ENCODE results near the gene GPRC5B. TPM values are rescaled to one million over a fixed set of nuclear protein-coding genes. Genes with fewer than 3 reads are reported as not detected.

The GPRC5B gene
- total RNA-seq, 2 experiments from 2014 or later, result 0.09 TPM; not detected in 1

- H3K9me3 Mint-ChIP-seq, result peaks cover 2% of the 10 kb centered on the region
- peaks cover 39% of the 10 kb centered on the region for H3K27me3 Mint-ChIP-seq
- H3K4me3 Mint-ChIP-seq, result peak overlapping the region; percentile 86
- ATAC-seq (ENCODE audit: low read depth) (peak; percentile 43), DNase-seq (peak; percentile 84)
- POLR2A ChIA-PET, result no interaction called here
- H3K27ac Mint-ChIP-seq, result no peak overlapping the region
- no peaks in the 10 kb centered on the region for H3K36me3 Mint-ChIP-seq
- peaks cover 16% of the 10 kb centered on the region for H3K4me1 Mint-ChIP-seq
These were observed 1.7 kb upstream of the GPRC5B start for GRCh38 chr16:19886073-19886941.

GRCh38 chr16:19885451-19886072 lies 914 bp upstream of the GPRC5B start:
- peak overlapping the region; percentile 86 for H3K4me3 Mint-ChIP-seq
- no peaks in the 10 kb centered on the region for H3K9me3 Mint-ChIP-seq
- POLR2A ChIA-PET, result no interaction called here
- H3K36me3 Mint-ChIP-seq, result no peaks in the 10 kb centered on the region
- peak overlapping the region; percentile 46 for H3K27ac Mint-ChIP-seq
- ATAC-seq (ENCODE audit: low read depth) (no peak), DNase-seq (peak; percentile 48)
- peaks cover 44% of the 10 kb centered on the region for H3K27me3 Mint-ChIP-seq
- H3K4me1 Mint-ChIP-seq, result peaks cover 16% of the 10 kb centered on the region

- DNase-seq (no peak), ATAC-seq (ENCODE audit: low read depth) (no peak)
- H3K9me3 Mint-ChIP-seq, result no peaks in the 10 kb centered on the region
- peak overlapping the region; percentile 53 for H3K4me3 Mint-ChIP-seq
- peaks cover 44% of the 10 kb centered on the region for H3K27me3 Mint-ChIP-seq
- H3K27ac Mint-ChIP-seq, result no peak overlapping the region
- peaks cover 16% of the 10 kb centered on the region for H3K4me1 Mint-ChIP-seq
- POLR2A ChIA-PET, result no interaction called here
- H3K36me3 Mint-ChIP-seq, result no peaks in the 10 kb centered on the region
These were observed 622 bp downstream of the GPRC5B start for GRCh38 chr16:19883966-19884485.

GRCh38 chr16:19883296-19883965 lies 1.2 kb downstream of the GPRC5B start:
- H3K27me3 Mint-ChIP-seq, result peaks cover 44% of the 10 kb centered on the region
- POLR2A ChIA-PET, result no interaction called here
- peak overlapping the region; percentile 18 for H3K27ac Mint-ChIP-seq
- H3K4me1 Mint-ChIP-seq, result peaks cover 16% of the 10 kb centered on the region
- H3K4me3 Mint-ChIP-seq, result no peak overlapping the region
- DNase-seq (no peak), ATAC-seq (ENCODE audit: low read depth) (no peak)
- no peaks in the 10 kb centered on the region for H3K9me3 Mint-ChIP-seq
- H3K36me3 Mint-ChIP-seq, result no peaks in the 10 kb centered on the region

DNA sequence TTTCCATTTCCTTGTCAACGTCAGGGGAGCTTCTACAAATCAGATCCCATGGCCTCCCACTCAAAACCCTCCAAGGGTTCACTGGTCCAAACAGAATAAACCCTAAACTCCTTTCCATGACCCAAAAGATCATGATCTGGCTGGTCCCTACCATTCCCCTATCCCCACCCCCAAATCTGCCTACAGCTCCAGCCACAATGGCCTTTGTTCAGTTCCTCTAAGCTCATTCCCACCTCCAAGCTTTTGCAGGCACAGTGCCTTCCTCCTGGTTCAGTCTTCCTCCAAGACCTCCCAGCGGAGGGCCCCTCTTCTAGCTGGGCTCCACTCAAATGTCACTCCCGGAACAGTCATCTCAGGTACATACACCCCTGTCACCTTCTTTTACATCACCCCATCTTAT lies 2.0 kb downstream of the GPRC5B start:
- no peak overlapping the region for H3K4me3 Mint-ChIP-seq
- no peak overlapping the region for H3K27ac Mint-ChIP-seq
- ATAC-seq (ENCODE audit: low read depth) (no peak), DNase-seq (no peak)
- H3K27me3 Mint-ChIP-seq, result peaks cover 44% of the 10 kb centered on the region
- POLR2A ChIA-PET, result no interaction called here
- H3K9me3 Mint-ChIP-seq, result no peaks in the 10 kb centered on the region
- H3K4me1 Mint-ChIP-seq, result peaks cover 16% of the 10 kb centered on the region
- H3K36me3 Mint-ChIP-seq, result no peaks in the 10 kb centered on the region

DNA sequence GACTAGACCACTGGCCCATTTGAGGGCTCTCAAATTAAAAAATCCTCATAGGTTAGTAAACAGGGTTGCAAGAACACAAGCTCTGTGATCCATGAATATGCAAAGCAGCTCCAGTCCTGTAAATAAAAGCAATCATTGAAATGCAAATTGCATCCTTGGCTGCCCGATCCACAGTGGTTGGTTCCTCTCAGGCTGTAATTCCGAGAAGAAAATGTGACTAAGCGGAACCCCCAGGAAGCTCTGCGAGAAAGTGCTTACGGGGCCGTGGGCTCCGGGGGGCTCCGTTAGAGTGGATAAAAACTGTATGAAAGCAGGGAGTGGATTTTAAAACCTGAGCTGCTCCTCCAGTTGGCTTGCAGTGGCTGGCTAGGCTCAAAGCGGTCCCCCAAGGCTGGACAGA lies 2.5 kb downstream of the GPRC5B start:
- H3K4me1 Mint-ChIP-seq, result peaks cover 16% of the 10 kb centered on the region
- H3K27me3 Mint-ChIP-seq, result peaks cover 44% of the 10 kb centered on the region
- DNase-seq (no peak), ATAC-seq (ENCODE audit: low read depth) (no peak)
- POLR2A ChIA-PET, result no interaction called here
- no peaks in the 10 kb centered on the region for H3K36me3 Mint-ChIP-seq
- no peak overlapping the region for H3K4me3 Mint-ChIP-seq
- no peak overlapping the region for H3K27ac Mint-ChIP-seq
- H3K9me3 Mint-ChIP-seq, result no peaks in the 10 kb centered on the region

DNA sequence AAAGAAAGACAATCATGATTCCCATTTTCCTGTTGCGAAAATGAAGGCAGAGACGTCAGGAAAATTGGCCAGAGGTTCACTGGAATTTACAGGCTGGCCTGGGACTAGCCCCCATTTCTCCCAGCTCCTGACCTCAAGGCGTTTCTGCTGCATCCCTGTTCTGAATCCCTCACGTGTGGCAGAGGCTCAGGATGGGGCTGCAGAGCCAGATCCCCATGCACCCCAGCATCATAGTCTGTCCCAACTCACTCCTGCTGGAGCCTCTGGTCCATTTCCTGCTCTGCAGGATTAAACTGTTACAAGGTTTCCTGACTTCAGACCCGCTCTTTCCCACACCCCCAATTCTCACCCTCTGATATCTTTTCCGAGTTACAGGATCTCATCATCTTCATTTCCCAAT lies 2.9 kb downstream of the GPRC5B start:
- no peaks in the 10 kb centered on the region for H3K9me3 Mint-ChIP-seq
- no peak overlapping the region for H3K4me3 Mint-ChIP-seq
- POLR2A ChIA-PET, result no interaction called here
- H3K27me3 Mint-ChIP-seq, result peaks cover 44% of the 10 kb centered on the region
- no peaks in the 10 kb centered on the region for H3K36me3 Mint-ChIP-seq
- peaks cover 16% of the 10 kb centered on the region for H3K4me1 Mint-ChIP-seq
- ATAC-seq (ENCODE audit: low read depth) (no peak), DNase-seq (no peak)
- no peak overlapping the region for H3K27ac Mint-ChIP-seq

DNA sequence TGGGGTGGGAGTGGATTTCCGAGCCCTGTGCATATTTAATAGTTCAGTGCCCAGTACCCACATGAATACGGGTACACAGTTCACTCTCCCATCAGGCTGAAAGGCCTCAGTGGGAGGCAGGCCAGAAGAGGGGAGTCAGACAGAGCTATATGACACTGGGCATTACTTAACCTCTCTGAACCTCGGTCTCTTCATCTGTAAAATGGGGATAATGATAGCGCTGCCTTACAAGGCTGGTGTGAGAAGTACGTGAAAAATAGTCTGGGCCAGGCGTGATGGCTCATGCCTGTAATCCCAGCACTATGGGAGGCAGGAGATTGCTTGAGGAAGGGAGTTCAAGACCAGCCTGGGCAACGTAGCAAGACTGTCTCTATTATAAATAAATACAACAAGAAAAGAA lies 3.6 kb downstream of the GPRC5B start:
- H3K27ac Mint-ChIP-seq, result no peak overlapping the region
- DNase-seq (no peak), ATAC-seq (ENCODE audit: low read depth) (no peak)
- no peaks in the 10 kb centered on the region for H3K9me3 Mint-ChIP-seq
- peaks cover 10% of the 10 kb centered on the region for H3K4me1 Mint-ChIP-seq
- no peak overlapping the region for H3K4me3 Mint-ChIP-seq
- H3K27me3 Mint-ChIP-seq, result peaks cover 41% of the 10 kb centered on the region
- POLR2A ChIA-PET, result no interaction called here
- H3K36me3 Mint-ChIP-seq, result no peaks in the 10 kb centered on the region

GRCh38 chr16:19879241-19879792 lies 5.3 kb downstream of the GPRC5B start:
- Mint-ChIP-seq H3K27ac (no peak overlapping the region), H3K4me1 (peaks cover under 1% of the 10 kb centered on the region), H3K27me3 (peaks cover 29% of the 10 kb centered on the region), H3K9me3 (no peaks in the 10 kb centered on the region), H3K36me3 (no peaks in the 10 kb centered on the region), H3K4me3 (no peak overlapping the region)
- ATAC-seq (ENCODE audit: low read depth) (no peak), DNase-seq (no peak)
- POLR2A ChIA-PET, result no interaction called here

- no peak for DNase-seq
- no peak overlapping the region for H3K27ac Mint-ChIP-seq
- ATAC-seq (ENCODE audit: low read depth), result no peak
- peaks cover 30% of the 10 kb centered on the region for H3K27me3 Mint-ChIP-seq
- H3K9me3 Mint-ChIP-seq, result no peaks in the 10 kb centered on the region
- peaks cover 2% of the 10 kb centered on the region for H3K4me1 Mint-ChIP-seq
- no peaks in the 10 kb centered on the region for H3K36me3 Mint-ChIP-seq
- POLR2A ChIA-PET, result no interaction called here
- H3K4me3 Mint-ChIP-seq, result no peak overlapping the region
These were observed 5.9 kb downstream of the GPRC5B start for GRCh38 chr16:19878757-19879156.

GRCh38 chr16:19876501-19877059 lies 8.1 kb downstream of the GPRC5B start:
- peaks cover 11% of the 10 kb centered on the region for H3K27me3 Mint-ChIP-seq
- DNase-seq, result no peak
- no peaks in the 10 kb centered on the region for H3K36me3 Mint-ChIP-seq
- no peaks in the 10 kb centered on the region for H3K9me3 Mint-ChIP-seq
- no peak for ATAC-seq (ENCODE audit: low read depth)
- no peak overlapping the region for H3K27ac Mint-ChIP-seq
- peaks cover 2% of the 10 kb centered on the region for H3K4me1 Mint-ChIP-seq
- H3K4me3 Mint-ChIP-seq, result no peak overlapping the region
- POLR2A ChIA-PET, result interaction anchor here (0.5 kb wide), 1 partner anchor 155 kb away, joined by 3 read pairs; no protein-coding TSS in a partner anchor

- Mint-ChIP-seq H3K36me3 (no peaks in the 10 kb centered on the region), H3K27ac (no peak overlapping the region), H3K4me1 (peaks cover 2% of the 10 kb centered on the region), H3K4me3 (no peak overlapping the region), H3K27me3 (peaks cover 6% of the 10 kb centered on the region), H3K9me3 (no peaks in the 10 kb centered on the region)
- POLR2A ChIA-PET, result no interaction called here
- ATAC-seq (ENCODE audit: low read depth) (no peak), DNase-seq (no peak)
These were observed 8.7 kb downstream of the GPRC5B start for GRCh38 chr16:19875900-19876299.

GRCh38 chr16:19874851-19875546 lies 9.6 kb downstream of the GPRC5B start:
- Mint-ChIP-seq H3K27ac (no peak overlapping the region), H3K4me3 (no peak overlapping the region), H3K4me1 (peaks cover 4% of the 10 kb centered on the region), H3K27me3 (peaks cover 6% of the 10 kb centered on the region), H3K36me3 (no peaks in the 10 kb centered on the region), H3K9me3 (no peaks in the 10 kb centered on the region)
- ATAC-seq (ENCODE audit: low read depth), result no peak
- no peak for DNase-seq
- POLR2A ChIA-PET, result no interaction called here
